ENCODE measurements around the gene IRF5. TPM values are rescaled to one million over a fixed set of nuclear protein-coding genes. Genes with fewer than 3 reads are reported as not detected.

The IRF5 gene
- total RNA-seq, 4 donors from 2014 or later, result 13.5 to 23.4 (median 15.6) TPM

GRCh38 chr7:128913870-128914565 is 23.7 kb upstream of the IRF5 start:
- WGBS, 2 donors, result 84 to 100% methylated on average over 2 to 8 of the region's 10 CpGs
- no peak for TF ChIP-seq POLR2A (IDR thresholded peaks at IDR 0.05)
- TF ChIP-seq CTCF (IDR thresholded peaks at IDR 0.05), result no peak
- H3K4me3 ChIP-seq (ENCODE audit: low read depth, poor library complexity, severe bottlenecking), result no peak overlapping the region
- intact Hi-C loops (cut with DNase I; ENCODE audit: low total_unique reads), result loop anchor here (10.0 kb wide), 1 partner anchor 181 kb away; no protein-coding TSS in a partner anchor
- DNase-seq (ENCODE audit: low spot score in 2 of 2), result peak in 1 of 2 donors; percentile 63

GRCh38 chr7:128914566-128915151 is 23.1 kb upstream of the IRF5 start:
- intact Hi-C loops (cut with DNase I; ENCODE audit: low total_unique reads), result loop anchor here (10.0 kb wide), 1 partner anchor 180 kb away; no protein-coding TSS in a partner anchor
- TF ChIP-seq POLR2A (IDR thresholded peaks at IDR 0.05) (no peak), CTCF (IDR thresholded peaks at IDR 0.05) (no peak)
- 46 to 50% methylated on average over 11 of the region's 11 CpGs for WGBS, 2 donors
- peak in 1 of 2 donors; percentile 82 for DNase-seq (ENCODE audit: low spot score in 2 of 2)
- no peak overlapping the region for H3K4me3 ChIP-seq (ENCODE audit: low read depth, poor library complexity, severe bottlenecking)

GRCh38 chr7:128915271-128915819 is 22.4 kb upstream of the IRF5 start:
- 3 to 8% methylated on average over 24 to 30 of the region's 34 CpGs for WGBS, 2 donors
- TF ChIP-seq CTCF (IDR thresholded peaks at IDR 0.05) (no peak), POLR2A (IDR thresholded peaks at IDR 0.05) (no peak)
- no peak overlapping the region for H3K4me3 ChIP-seq (ENCODE audit: low read depth, poor library complexity, severe bottlenecking)
- intact Hi-C loops (cut with DNase I; ENCODE audit: low total_unique reads), result loop anchor here (10.0 kb wide), 1 partner anchor 179 kb away; no protein-coding TSS in a partner anchor
- DNase-seq (ENCODE audit: low spot score in 2 of 2), result peak in 1 of 2 donors; percentile 78

GRCh38 chr7:128915841-128916642 is 21.7 kb upstream of the IRF5 start:
- intact Hi-C loops (cut with DNase I; ENCODE audit: low total_unique reads), result loop anchor here (10.0 kb wide), 1 partner anchor 179 kb away; no protein-coding TSS in a partner anchor
- no peak overlapping the region for H3K4me3 ChIP-seq (ENCODE audit: low read depth, poor library complexity, severe bottlenecking)
- peak in 1 of 2 donors; percentile 83 for DNase-seq (ENCODE audit: low spot score in 2 of 2)
- TF ChIP-seq POLR2A (IDR thresholded peaks at IDR 0.05), result no peak
- TF ChIP-seq CTCF (IDR thresholded peaks at IDR 0.05), result no peak
- 45 to 56% methylated on average over 18 to 48 of the region's 69 CpGs for WGBS, 2 donors

- no peak overlapping the region for H3K4me3 ChIP-seq (ENCODE audit: low read depth, poor library complexity, severe bottlenecking)
- intact Hi-C loops (cut with DNase I; ENCODE audit: low total_unique reads), result loop anchor here (10.0 kb wide), 1 partner anchor 178 kb away; no protein-coding TSS in a partner anchor
- no peak for TF ChIP-seq CTCF (IDR thresholded peaks at IDR 0.05)
- TF ChIP-seq POLR2A (IDR thresholded peaks at IDR 0.05), result no peak
- 94 to 95% methylated on average over 7 of the region's 7 CpGs for WGBS, 2 donors
- DNase-seq (ENCODE audit: low spot score in 2 of 2), result peak in 1 of 2 donors; percentile 69
These were observed 21.1 kb upstream of the IRF5 start for GRCh38 chr7:128916643-128916915.
